HepG2 (cell line): ENCODE measurements around the gene CHST2. TPM values are rescaled to one million over a fixed set of nuclear protein-coding genes. Genes with fewer than 3 reads are reported as not detected.

Source experiments
- ATAC-seq: fragments of 200-7000 bp; cut with Tn5 transposase; 3 replicates; pipeline ENCODE4 v1.9.1; 2020; ENCODE audit warnings: mild to moderate bottlenecking, moderate library complexity
- BruUV-seq: library from RNA; stranded (reverse); fragments of 400-500 nt; replicated peaks from 2 replicates; lab custom pipeline; 2021; lab: Mats Ljungman, UMichigan
- CTCF ChIA-PET: fragments of 300-600 bp; formaldehyde crosslinking; extraction: SDS; loops from one replicate; lab custom pipeline; 2021; ENCODE audit warnings: low total read pairs, inconsistent platforms, low intra/inter-chr PET ratio; lab: Yijun Ruan, JAX
- POLR2A ChIA-PET: fragments of 350-600 bp; sonication (Branson Sonifier 250); formaldehyde crosslinking; loops from one replicate; lab custom pipeline; 2020; ENCODE audit warnings: antibody characterized with exemption, inconsistent platforms; lab: Yijun Ruan, JAX
- DNase-seq: peaks from one replicate; pipeline ENCODE4 v3.0.0-alpha.2; 2015; ENCODE audit warnings: low spot score
- FAIRE-seq: peaks from 3 replicates; lab custom pipeline; 2011; peaks lifted over from hg19 to GRCh38; lab: Jason Lieb, UNC
- H2AFZ ChIP-seq: one replicate; pipeline ENCODE4 v1.6.1; 2011; ENCODE audit warnings: low read length, inconsistent platforms
- H3K27ac ChIP-seq: fragments of 300-600 bp; 3 replicates; pipeline ENCODE4 v1.8.0; 2011; ENCODE audit warnings: mixed run types, mild to moderate bottlenecking, mixed read lengths, low read length, inconsistent platforms; ENCODE audit not compliant: insufficient read depth; ENCODE audit errors: extremely low read length
- H3K27me3 ChIP-seq, 2 experiments: fragments of 200-600 bp in 1 of 2; 2 replicates in 1 of 2; 3 replicates in 1 of 2; pipeline versions ENCODE4 v1.6.0 to v1.8.0; 2011; ENCODE audit warnings: low read length in 2 of 2, mild to moderate bottlenecking in 2 of 2, moderate library complexity in 2 of 2, inconsistent platforms in 1 of 2; ENCODE audit not compliant: insufficient read depth in 2 of 2, control insufficient read depth in 1 of 2
- H3K36me3 ChIP-seq, 2 experiments: fragments of 200-600 bp in 1 of 2; replicated peaks in 1 of 2; 2 replicates in 1 of 2; 3 replicates in 1 of 2; pipeline versions ENCODE4 v1.5.1 to v1.8.0; 2011; ENCODE audit warnings: low read length in 2 of 2, inconsistent platforms in 1 of 2; ENCODE audit not compliant: insufficient read depth in 2 of 2, control insufficient read depth in 1 of 2
- H3K4me1 ChIP-seq: 2 replicates; pipeline ENCODE4 v1.5.1; 2012; ENCODE audit warnings: low read length, inconsistent platforms; ENCODE audit not compliant: insufficient read depth
- H3K4me2 ChIP-seq: 2 replicates; pipeline ENCODE4 v1.6.0; 2011; ENCODE audit warnings: low read depth, low read length, inconsistent platforms
- H3K4me3 ChIP-seq, 3 experiments: fragments of 200-600 bp in 1 of 3; sonication (generic), shearing (Covaris generic) in 1 of 3; replicated peaks in 1 of 3; 2 replicates each; pipeline ENCODE4 v1.5.1; 2011 to 2016; ENCODE audit warnings: low read length in 3 of 3, inconsistent platforms in 2 of 3, low read depth in 2 of 3, mild to moderate bottlenecking in 2 of 3, control low read depth in 1 of 3, mixed read lengths in 1 of 3; ENCODE audit not compliant: insufficient read depth in 1 of 3
- H3K79me2 ChIP-seq: one replicate; pipeline ENCODE4 v1.6.1; 2011; ENCODE audit warnings: low read length, inconsistent platforms; ENCODE audit not compliant: insufficient read depth
- H3K9ac ChIP-seq: 2 replicates; pipeline ENCODE4 v1.6.0; 2011; ENCODE audit warnings: mild to moderate bottlenecking, low read depth, low read length, inconsistent platforms; ENCODE audit not compliant: insufficient read depth
- H3K9me3 ChIP-seq: 2 replicates; pipeline ENCODE4 v1.5.1; 2012; ENCODE audit warnings: mild to moderate bottlenecking, low read length
- H4K20me1 ChIP-seq: 2 replicates; pipeline ENCODE4 v1.6.0; 2011; ENCODE audit warnings: inconsistent platforms, mild to moderate bottlenecking, low read length, moderate library complexity; ENCODE audit not compliant: insufficient read depth
- DMAP1 ChIP-seq: IDR thresholded peaks from 2 replicates; pipeline ENCODE4 v1.6.1; 2016
- GABPB1 ChIP-seq: IDR thresholded peaks from 2 replicates; pipeline ENCODE4 v1.6.1; 2016; ENCODE audit warnings: mild to moderate bottlenecking, missing genetic modification reagents, moderate library complexity, missing compliant biosample characterization
- GATA4 ChIP-seq: sonication (generic); IDR thresholded peaks from 2 replicates; pipeline ENCODE4 v1.6.1; 2016; ENCODE audit warnings: antibody characterized with exemption, low read depth, borderline replicate concordance
- NCOR1 ChIP-seq: fragments of 200-600 bp; sonication (generic); IDR thresholded peaks from 2 replicates; pipeline ENCODE4 v1.7.0; 2017; ENCODE audit warnings: antibody characterized with exemption, low read length, borderline replicate concordance
- NFYC ChIP-seq: IDR thresholded peaks from 2 replicates; pipeline ENCODE4 v1.6.1; 2016; ENCODE audit warnings: missing genetic modification reagents, missing compliant biosample characterization
- POLR2A ChIP-seq, 2 experiments: IDR thresholded peaks; 2 replicates each; pipeline ENCODE4 v1.6.1; 2011; ENCODE audit warnings: low read depth in 2 of 2, low read length in 2 of 2, mild to moderate bottlenecking in 1 of 2, moderate library complexity in 1 of 2; ENCODE audit not compliant: insufficient read depth in 1 of 2
- POLR2G ChIP-seq: fragments of 200-400 bp; formaldehyde crosslinking; IDR thresholded peaks from 2 replicates; pipeline ENCODE4 v1.6.1; 2018; ENCODE audit warnings: mild to moderate bottlenecking, low read depth, low read length, moderate library complexity
- SMARCC2 ChIP-seq: fragments of 450-650 bp; IDR thresholded peaks from 2 replicates; pipeline ENCODE4 v1.6.1; 2017; ENCODE audit warnings: antibody characterized with exemption, mild to moderate bottlenecking
- SRSF9 ChIP-seq: fragments of 200-400 bp; formaldehyde crosslinking; IDR thresholded peaks from 2 replicates; pipeline ENCODE4 v1.6.1; 2018; ENCODE audit warnings: borderline replicate concordance, mild to moderate bottlenecking, low read depth, low read length; ENCODE audit not compliant: insufficient read depth, poor library complexity, severe bottlenecking
- U2AF2 ChIP-seq: fragments of 200-400 bp; formaldehyde crosslinking; IDR thresholded peaks from 2 replicates; pipeline ENCODE4 v1.6.1; 2017; ENCODE audit warnings: low read depth, mild to moderate bottlenecking, low read length
- ZNF260 ChIP-seq: sonication (generic); formaldehyde crosslinking; IDR thresholded peaks from 2 replicates; pipeline ENCODE4 v1.4.0; 2020; ENCODE audit warnings: missing genetic modification reagents, low read depth, mild to moderate bottlenecking, borderline replicate concordance
- ZNF563 ChIP-seq: sonication (generic); formaldehyde crosslinking; IDR thresholded peaks from 2 replicates; pipeline ENCODE4 v1.8.0; 2022; ENCODE audit warnings: mild to moderate bottlenecking, moderate library complexity, missing genetic modification reagents
- ZNF674 ChIP-seq: sonication (generic); formaldehyde crosslinking; IDR thresholded peaks from 2 replicates; pipeline ENCODE4 v1.5.0; 2020; ENCODE audit warnings: low read depth, mild to moderate bottlenecking, missing genetic modification reagents
- ZNF709 ChIP-seq: sonication (generic); formaldehyde crosslinking; IDR thresholded peaks from 2 replicates; pipeline ENCODE4 v1.5.0; 2020; ENCODE audit warnings: mild to moderate bottlenecking, missing genetic modification reagents
- ZNF710 ChIP-seq: sonication (generic); formaldehyde crosslinking; IDR thresholded peaks from 2 replicates; pipeline ENCODE4 v1.5.0; 2020; ENCODE audit warnings: mild to moderate bottlenecking, missing genetic modification reagents, borderline replicate concordance
- ZNF720 ChIP-seq: sonication (generic); formaldehyde crosslinking; IDR thresholded peaks from 2 replicates; pipeline ENCODE4 v1.4.0; 2020; ENCODE audit warnings: missing genetic modification reagents
- WGBS: methylation state at CpG from one replicate; pipeline ENCODE4 v1.1.6; 2017; ENCODE audit warnings: low lambda C conversion rate; 5-methylcytosine and 5-hydroxymethylcytosine counted together
- in situ Hi-C: cut with HindIII; loops from 2 replicates; pipeline ENCODE4 v1.10.0; 2017; ENCODE audit warnings: low pct_unique_long_range_greater_than_20kb; ENCODE audit not compliant: extremely low pct_ligation_motif_present
- intact Hi-C: fragments of 100-400 bp; cut with micrococcal nuclease; formaldehyde crosslinking; loops from one replicate; pipeline ENCODE4 v1.10.0; 2022; ENCODE audit not compliant: unreplicated experiment
- polyA plus RNA-seq, 8 experiments: library from polyadenylated mRNA; depleted of rRNA in 3 of 8; stranded (reverse) in 7 of 8; unstranded in 1 of 8; fragments of >200 nt; fragmentation: Illumina TruSeq in 4 of 8; extraction: Trizol in 4 of 8; gene quantifications; 2 replicates each; pipeline versions ENCODE4 v1.2.1 to v1.2.3, GENCODE V29; 2011 to 2016; ENCODE audit warnings: low read depth in 4 of 8, missing spikeins in 1 of 8, mixed read lengths in 1 of 8; ENCODE audit not compliant: insufficient read depth in 1 of 8
- total RNA-seq, 5 experiments: library from RNA; depleted of rRNA; stranded (reverse); fragments of >200 nt; fragmentation: Illumina TruSeq; extraction: Trizol; gene quantifications; 2 replicates each; pipeline ENCODE4 v1.2.3, GENCODE V29; 2016; ENCODE audit warnings: low read depth in 1 of 5
- TF ChIP-seq, protein P1 (sequence below): IDR thresholded peaks from 2 replicates; pipeline ENCODE4 v1.6.1; 2012; ENCODE audit warnings: low read length, improper control_type of control experiment
- TF ChIP-seq, protein P2 (sequence below): IDR thresholded peaks from 2 replicates; pipeline ENCODE4 v1.6.1; 2016; ENCODE audit warnings: mild to moderate bottlenecking, missing biosample characterization, missing genetic modification reagents
- TF ChIP-seq, protein P3 (sequence below): sonication (generic); formaldehyde crosslinking; IDR thresholded peaks from 2 replicates; pipeline ENCODE4 v1.8.0; 2022; ENCODE audit warnings: low read depth, missing genetic modification reagents

The CHST2 gene
- total and polyA plus RNA-seq, 2 of the 13 experiments (the other 11 are each of a cell fraction or from before 2014, with no cell fraction given) = not detected

DNA sequence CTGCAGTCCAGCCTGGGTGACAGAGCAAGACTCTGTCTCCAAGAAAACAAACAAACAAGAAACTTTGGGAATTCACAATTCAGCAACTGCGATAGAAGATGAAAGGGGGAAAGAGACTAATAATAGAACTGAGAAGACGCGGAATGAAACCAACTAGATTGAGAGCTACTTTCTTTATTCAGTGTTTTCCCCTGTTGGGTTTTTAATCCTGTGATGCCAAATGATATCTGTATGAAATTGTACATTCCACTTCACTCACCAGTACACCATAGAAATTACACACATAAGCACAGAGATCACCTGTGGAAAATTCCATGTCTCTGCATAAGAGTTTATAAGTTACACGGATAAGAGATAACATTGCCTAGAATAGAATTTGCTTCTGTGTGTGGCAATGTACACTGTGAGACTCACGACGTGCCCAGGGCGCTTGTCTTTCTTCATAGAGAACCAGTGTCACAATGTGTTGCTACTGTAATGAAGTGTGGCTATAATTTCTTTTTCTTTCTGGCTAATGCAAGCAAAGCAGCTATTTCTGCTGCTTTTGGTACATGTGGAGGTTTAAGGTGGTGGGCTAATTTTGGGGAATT lies 17.7 kb upstream of the CHST2 start:
- POLR2A ChIA-PET = no interaction called here
- FAIRE-seq = no peak

More for the DNA sequence above, 17.7 kb upstream of the CHST2 start:
- Histone ChIP-seq H3K27ac (no peak overlapping the region), H2AFZ (no peak overlapping the region), H3K9me3 (peaks cover 15% of the 10 kb centered on the region), H3K36me3 (no peaks in the 10 kb centered on the region), H3K4me3 (no peak overlapping the region), H3K27me3 (peaks cover 0 to 8% of the 10 kb centered on the region in 2 experiments; a peak in 1 of 5 replicates), H3K9ac (no peak overlapping the region), H3K4me2 (no peak overlapping the region), H3K79me2 (no peaks in the 10 kb centered on the region), H4K20me1 (no peaks in the 10 kb centered on the region), H3K4me1 (no peaks in the 10 kb centered on the region)
- no peak for ATAC-seq
- no peak for DNase-seq
- intact Hi-C loops (no loop called here), in situ Hi-C loops (no loop called here)
- CTCF ChIA-PET = no interaction called here
- BruUV-seq = no TSS peak
- 36% methylated on average over 7 of the region's 7 CpGs for WGBS
- TF ChIP-seq, protein P1, sequence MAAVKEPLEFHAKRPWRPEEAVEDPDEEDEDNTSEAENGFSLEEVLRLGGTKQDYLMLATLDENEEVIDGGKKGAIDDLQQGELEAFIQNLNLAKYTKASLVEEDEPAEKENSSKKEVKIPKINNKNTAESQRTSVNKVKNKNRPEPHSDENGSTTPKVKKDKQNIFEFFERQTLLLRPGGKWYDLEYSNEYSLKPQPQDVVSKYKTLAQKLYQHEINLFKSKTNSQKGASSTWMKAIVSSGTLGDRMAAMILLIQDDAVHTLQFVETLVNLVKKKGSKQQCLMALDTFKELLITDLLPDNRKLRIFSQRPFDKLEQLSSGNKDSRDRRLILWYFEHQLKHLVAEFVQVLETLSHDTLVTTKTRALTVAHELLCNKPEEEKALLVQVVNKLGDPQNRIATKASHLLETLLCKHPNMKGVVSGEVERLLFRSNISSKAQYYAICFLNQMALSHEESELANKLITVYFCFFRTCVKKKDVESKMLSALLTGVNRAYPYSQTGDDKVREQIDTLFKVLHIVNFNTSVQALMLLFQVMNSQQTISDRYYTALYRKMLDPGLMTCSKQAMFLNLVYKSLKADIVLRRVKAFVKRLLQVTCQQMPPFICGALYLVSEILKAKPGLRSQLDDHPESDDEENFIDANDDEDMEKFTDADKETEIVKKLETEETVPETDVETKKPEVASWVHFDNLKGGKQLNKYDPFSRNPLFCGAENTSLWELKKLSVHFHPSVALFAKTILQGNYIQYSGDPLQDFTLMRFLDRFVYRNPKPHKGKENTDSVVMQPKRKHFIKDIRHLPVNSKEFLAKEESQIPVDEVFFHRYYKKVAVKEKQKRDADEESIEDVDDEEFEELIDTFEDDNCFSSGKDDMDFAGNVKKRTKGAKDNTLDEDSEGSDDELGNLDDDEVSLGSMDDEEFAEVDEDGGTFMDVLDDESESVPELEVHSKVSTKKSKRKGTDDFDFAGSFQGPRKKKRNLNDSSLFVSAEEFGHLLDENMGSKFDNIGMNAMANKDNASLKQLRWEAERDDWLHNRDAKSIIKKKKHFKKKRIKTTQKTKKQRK = no peak
- TF ChIP-seq ZNF720 (CRISPR knock-in tag) (no peak), U2AF2 (no peak), NFYC (CRISPR knock-in tag) (no peak), SMARCC2 (no peak), GABPB1 (no peak), POLR2G (no peak), ZNF674 (CRISPR knock-in tag) (no peak), ZNF563 (CRISPR knock-in tag) (no peak), ZNF260 (CRISPR knock-in tag) (no peak), NCOR1 (no peak), SRSF9 (no peak), ZNF709 (no peak), GATA4 (no peak), ZNF710 (CRISPR knock-in tag) (no peak), DMAP1 (CRISPR knock-in tag) (no peak), POLR2A (IDR thresholded peaks at IDR 0.05; ENCODE audit: insufficient read depth in 1 of 2, low read depth in 2 of 2, low read length in 2 of 2) (no peak)
- TF ChIP-seq, protein P2, sequence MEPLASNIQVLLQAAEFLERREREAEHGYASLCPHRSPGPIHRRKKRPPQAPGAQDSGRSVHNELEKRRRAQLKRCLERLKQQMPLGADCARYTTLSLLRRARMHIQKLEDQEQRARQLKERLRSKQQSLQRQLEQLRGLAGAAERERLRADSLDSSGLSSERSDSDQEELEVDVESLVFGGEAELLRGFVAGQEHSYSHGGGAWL = no peak
- TF ChIP-seq, protein P3, sequence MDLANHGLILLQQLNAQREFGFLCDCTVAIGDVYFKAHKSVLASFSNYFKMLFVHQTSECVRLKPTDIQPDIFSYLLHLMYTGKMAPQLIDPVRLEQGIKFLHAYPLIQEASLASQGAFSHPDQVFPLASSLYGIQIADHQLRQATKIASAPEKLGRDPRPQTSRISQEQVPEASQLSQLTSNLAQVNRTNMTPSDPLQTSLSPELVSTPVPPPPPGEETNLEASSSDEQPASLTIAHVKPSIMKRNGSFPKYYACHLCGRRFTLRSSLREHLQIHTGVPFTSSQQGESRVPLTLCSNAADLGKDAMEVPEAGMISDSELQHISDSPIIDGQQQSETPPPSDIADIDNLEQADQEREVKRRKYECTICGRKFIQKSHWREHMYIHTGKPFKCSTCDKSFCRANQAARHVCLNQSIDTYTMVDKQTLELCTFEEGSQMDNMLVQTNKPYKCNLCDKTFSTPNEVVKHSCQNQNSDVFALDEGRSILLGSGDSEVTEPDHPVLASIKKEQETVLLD (CRISPR knock-in tag) = no peak
